HepG2 (cell line): ENCODE data around the gene FAF2. TPM values are rescaled to one million over a fixed set of nuclear protein-coding genes. Genes with fewer than 3 reads are reported as not detected.

Source experiments
- ATAC-seq: fragments of 200-7000 bp; cut with Tn5 transposase; 3 replicates; pipeline ENCODE4 v1.9.1; 2020; ENCODE audit warnings: mild to moderate bottlenecking, moderate library complexity
- BruUV-seq: library from RNA; stranded (reverse); fragments of 400-500 nt; replicated peaks from 2 replicates; lab custom pipeline; 2021; lab: Mats Ljungman, UMichigan
- CTCF ChIA-PET: fragments of 300-600 bp; formaldehyde crosslinking; extraction: SDS; loops from one replicate; lab custom pipeline; 2021; ENCODE audit warnings: low total read pairs, inconsistent platforms, low intra/inter-chr PET ratio; lab: Yijun Ruan, JAX
- POLR2A ChIA-PET: fragments of 350-600 bp; sonication (Branson Sonifier 250); formaldehyde crosslinking; loops from one replicate; lab custom pipeline; 2020; ENCODE audit warnings: antibody characterized with exemption, inconsistent platforms; lab: Yijun Ruan, JAX
- DNase-seq: peaks from one replicate; pipeline ENCODE4 v3.0.0-alpha.2; 2015; ENCODE audit warnings: low spot score
- FAIRE-seq: peaks from 3 replicates; lab custom pipeline; 2011; peaks lifted over from hg19 to GRCh38; lab: Jason Lieb, UNC
- H2AFZ ChIP-seq: one replicate; pipeline ENCODE4 v1.6.1; 2011; ENCODE audit warnings: low read length, inconsistent platforms
- H3K27ac ChIP-seq: fragments of 300-600 bp; 3 replicates; pipeline ENCODE4 v1.8.0; 2011; ENCODE audit warnings: mixed run types, mild to moderate bottlenecking, mixed read lengths, low read length, inconsistent platforms; ENCODE audit not compliant: insufficient read depth; ENCODE audit errors: extremely low read length
- H3K27me3 ChIP-seq, 2 experiments: fragments of 200-600 bp in 1 of 2; 2 replicates in 1 of 2; 3 replicates in 1 of 2; pipeline versions ENCODE4 v1.6.0 to v1.8.0; 2011; ENCODE audit warnings: low read length in 2 of 2, mild to moderate bottlenecking in 2 of 2, moderate library complexity in 2 of 2, inconsistent platforms in 1 of 2; ENCODE audit not compliant: insufficient read depth in 2 of 2, control insufficient read depth in 1 of 2
- H3K36me3 ChIP-seq, 2 experiments: fragments of 200-600 bp in 1 of 2; replicated peaks in 1 of 2; 2 replicates in 1 of 2; 3 replicates in 1 of 2; pipeline versions ENCODE4 v1.5.1 to v1.8.0; 2011; ENCODE audit warnings: low read length in 2 of 2, inconsistent platforms in 1 of 2; ENCODE audit not compliant: insufficient read depth in 2 of 2, control insufficient read depth in 1 of 2
- H3K4me1 ChIP-seq: 2 replicates; pipeline ENCODE4 v1.5.1; 2012; ENCODE audit warnings: low read length, inconsistent platforms; ENCODE audit not compliant: insufficient read depth
- H3K4me2 ChIP-seq: 2 replicates; pipeline ENCODE4 v1.6.0; 2011; ENCODE audit warnings: low read depth, low read length, inconsistent platforms
- H3K4me3 ChIP-seq, 3 experiments: fragments of 200-600 bp in 1 of 3; sonication (generic), shearing (Covaris generic) in 1 of 3; replicated peaks in 1 of 3; 2 replicates each; pipeline ENCODE4 v1.5.1; 2011 to 2016; ENCODE audit warnings: low read length in 3 of 3, inconsistent platforms in 2 of 3, low read depth in 2 of 3, mild to moderate bottlenecking in 2 of 3, control low read depth in 1 of 3, mixed read lengths in 1 of 3; ENCODE audit not compliant: insufficient read depth in 1 of 3
- H3K79me2 ChIP-seq: one replicate; pipeline ENCODE4 v1.6.1; 2011; ENCODE audit warnings: low read length, inconsistent platforms; ENCODE audit not compliant: insufficient read depth
- H3K9ac ChIP-seq: 2 replicates; pipeline ENCODE4 v1.6.0; 2011; ENCODE audit warnings: mild to moderate bottlenecking, low read depth, low read length, inconsistent platforms; ENCODE audit not compliant: insufficient read depth
- H3K9me3 ChIP-seq: 2 replicates; pipeline ENCODE4 v1.5.1; 2012; ENCODE audit warnings: mild to moderate bottlenecking, low read length
- H4K20me1 ChIP-seq: 2 replicates; pipeline ENCODE4 v1.6.0; 2011; ENCODE audit warnings: inconsistent platforms, mild to moderate bottlenecking, low read length, moderate library complexity; ENCODE audit not compliant: insufficient read depth
- ATF4 ChIP-seq, 2 experiments: fragments of 450-650 bp in 1 of 2; sonication (generic) in 1 of 2; formaldehyde crosslinking; IDR thresholded peaks; 2 replicates each; pipeline versions ENCODE4 v1.5.0 to v1.8.0; 2020 to 2022; ENCODE audit warnings: mild to moderate bottlenecking in 1 of 2, missing genetic modification reagents in 1 of 2
- CEBPB ChIP-seq: IDR thresholded peaks from 2 replicates; pipeline ENCODE4 v1.6.1; 2011; ENCODE audit warnings: low read depth, low read length, improper control_type of control experiment, borderline replicate concordance
- CEBPG ChIP-seq: IDR thresholded peaks from 2 replicates; pipeline ENCODE4 v1.6.1; 2016
- DDIT3 ChIP-seq: sonication (generic); formaldehyde crosslinking; IDR thresholded peaks from 2 replicates; pipeline ENCODE4 v1.4.0; 2020; ENCODE audit warnings: mild to moderate bottlenecking, missing genetic modification reagents
- GABPB1 ChIP-seq: IDR thresholded peaks from 2 replicates; pipeline ENCODE4 v1.6.1; 2016; ENCODE audit warnings: mild to moderate bottlenecking, missing genetic modification reagents, moderate library complexity, missing compliant biosample characterization
- GATAD2A ChIP-seq: IDR thresholded peaks from 2 replicates; pipeline ENCODE4 v1.6.1; 2016
- KAT2B ChIP-seq: fragments of 150-350 bp; IDR thresholded peaks from 2 replicates; pipeline ENCODE4 v1.6.1; 2014; ENCODE audit warnings: low read depth, low read length, borderline replicate concordance
- KDM2A ChIP-seq: sonication (generic); formaldehyde crosslinking; IDR thresholded peaks from 2 replicates; pipeline ENCODE4 v1.4.0; 2020; ENCODE audit warnings: low read depth, missing genetic modification reagents, borderline replicate concordance
- MED1 ChIP-seq: sonication (generic); formaldehyde crosslinking; IDR thresholded peaks from 2 replicates; pipeline ENCODE4 v1.4.0; 2020; ENCODE audit warnings: missing genetic modification reagents
- NR2C2 ChIP-seq: sonication (generic); formaldehyde crosslinking; IDR thresholded peaks from 2 replicates; pipeline ENCODE4 v1.4.0; 2020; ENCODE audit warnings: missing genetic modification reagents, mild to moderate bottlenecking, moderate library complexity, borderline replicate concordance
- POLR2A ChIP-seq, 2 experiments: IDR thresholded peaks; 2 replicates each; pipeline ENCODE4 v1.6.1; 2011; ENCODE audit warnings: low read depth in 2 of 2, low read length in 2 of 2, mild to moderate bottlenecking in 1 of 2, moderate library complexity in 1 of 2; ENCODE audit not compliant: insufficient read depth in 1 of 2
- RAD21 ChIP-seq: fragments of 450-650 bp; formaldehyde crosslinking; IDR thresholded peaks from 2 replicates; pipeline ENCODE4 v1.5.0; 2020; ENCODE audit warnings: mild to moderate bottlenecking
- TCF12 ChIP-seq, 2 experiments: fragments of 450-650 bp in 1 of 2; sonication (generic) in 1 of 2; formaldehyde crosslinking in 1 of 2; IDR thresholded peaks; 2 replicates each; pipeline versions ENCODE4 v1.6.1 to v1.8.0; 2017 to 2022; ENCODE audit warnings: antibody characterized with exemption in 1 of 2, mild to moderate bottlenecking in 1 of 2, missing genetic modification reagents in 1 of 2, moderate library complexity in 1 of 2
- THAP11 ChIP-seq: IDR thresholded peaks from 2 replicates; pipeline ENCODE4 v1.6.1; 2016; ENCODE audit warnings: missing biosample characterization, missing genetic modification reagents
- UBTF ChIP-seq: sonication (generic); formaldehyde crosslinking; IDR thresholded peaks from 2 replicates; pipeline ENCODE4 v1.4.0; 2020; ENCODE audit warnings: mild to moderate bottlenecking, missing genetic modification reagents
- YEATS4 ChIP-seq: sonication (generic); formaldehyde crosslinking; IDR thresholded peaks from 2 replicates; pipeline ENCODE4 v1.4.0; 2020; ENCODE audit warnings: missing genetic modification reagents, borderline replicate concordance
- ZBTB33 ChIP-seq: sonication (generic); formaldehyde crosslinking; IDR thresholded peaks from 2 replicates; pipeline ENCODE4 v1.4.0; 2020; ENCODE audit warnings: missing genetic modification reagents
- ZNF296 ChIP-seq: sonication (generic); formaldehyde crosslinking; conservative IDR thresholded peaks from 2 replicates; pipeline ENCODE4 v1.5.0; 2020; ENCODE audit warnings: mild to moderate bottlenecking, missing genetic modification reagents
- ZNF496 ChIP-seq: sonication (generic); formaldehyde crosslinking; IDR thresholded peaks from 2 replicates; pipeline ENCODE4 v1.8.1; 2023; ENCODE audit warnings: mild to moderate bottlenecking, moderate library complexity, missing genetic modification reagents; ENCODE audit not compliant: insufficient replicate concordance
- WGBS: methylation state at CpG from one replicate; pipeline ENCODE4 v1.1.6; 2017; ENCODE audit warnings: low lambda C conversion rate; 5-methylcytosine and 5-hydroxymethylcytosine counted together
- in situ Hi-C: cut with HindIII; loops from 2 replicates; pipeline ENCODE4 v1.10.0; 2017; ENCODE audit warnings: low pct_unique_long_range_greater_than_20kb; ENCODE audit not compliant: extremely low pct_ligation_motif_present
- intact Hi-C: fragments of 100-400 bp; cut with micrococcal nuclease; formaldehyde crosslinking; loops from one replicate; pipeline ENCODE4 v1.10.0; 2022; ENCODE audit not compliant: unreplicated experiment
- polyA plus RNA-seq, 8 experiments: library from polyadenylated mRNA; depleted of rRNA in 3 of 8; stranded (reverse) in 7 of 8; unstranded in 1 of 8; fragments of >200 nt; fragmentation: Illumina TruSeq in 4 of 8; extraction: Trizol in 4 of 8; gene quantifications; 2 replicates each; pipeline versions ENCODE4 v1.2.1 to v1.2.3, GENCODE V29; 2011 to 2016; ENCODE audit warnings: low read depth in 4 of 8, missing spikeins in 1 of 8, mixed read lengths in 1 of 8; ENCODE audit not compliant: insufficient read depth in 1 of 8
- total RNA-seq, 5 experiments: library from RNA; depleted of rRNA; stranded (reverse); fragments of >200 nt; fragmentation: Illumina TruSeq; extraction: Trizol; gene quantifications; 2 replicates each; pipeline ENCODE4 v1.2.3, GENCODE V29; 2016; ENCODE audit warnings: low read depth in 1 of 5

Gene FAF2
- total and polyA plus RNA-seq, 2 of the 13 experiments (the other 11 are each of a cell fraction or from before 2014, with no cell fraction given), result 27.8 to 34.3 TPM

GRCh38 chr5:176540476-176540899, 92.3 kb downstream of the FAF2 start:
- ChIA-PET POLR2A (interaction anchor here (0.5 to 7.9 kb wide), 2 partner anchors 7 to 80 kb away, joined by 4 to 212 read pairs; partner anchors contain the start of gene CDHR2), CTCF (no interaction called here)
- intact Hi-C loops (no loop called here), in situ Hi-C loops (loop anchor here (25.0 kb wide), 1 partner anchor 822 kb away; the partner anchor contains the start of genes LMAN2 and RGS14)
- WGBS, result 72% methylated on average over 8 of the region's 8 CpGs
- peaks cover 62% of the 10 kb centered on the region for H3K4me1 ChIP-seq
- H3K9ac ChIP-seq, result no peak overlapping the region
- TF ChIP-seq KAT2B, result no peak
- peak; percentile 41 for TF ChIP-seq MED1 (CRISPR knock-in tag)
- no peak for TF ChIP-seq POLR2A (IDR thresholded peaks at IDR 0.05; ENCODE audit: insufficient read depth in 1 of 2, low read depth in 2 of 2, low read length in 2 of 2)
- peak; percentile 30; the same call in 1 of the 2 replicates for TF ChIP-seq NR2C2
- peak; percentile 52; the same call in 1 of the 2 replicates for TF ChIP-seq YEATS4
- TF ChIP-seq ATF4 (CRISPR knock-in tag; IDR thresholded peaks at IDR 0.05), result peak in 1 of 2 experiments; percentile 98; a peak in 2 of 4 replicates
- TF ChIP-seq ZNF296 (CRISPR knock-in tag), result no peak
- 0 out of 2 replicates have a peak, but pooled peaks have one; percentile 34 for TF ChIP-seq GABPB1 (CRISPR knock-in tag)
- TF ChIP-seq RAD21 (CRISPR knock-in tag), result no peak
- TF ChIP-seq UBTF (CRISPR knock-in tag), result peak; percentile 40; the same call in 1 of the 2 replicates
- TF ChIP-seq GATAD2A (CRISPR knock-in tag), result peak; percentile 54
- peak; percentile 64; the same call in 1 of the 2 replicates for TF ChIP-seq CEBPB
- peak; percentile 46; the same call in 1 of the 2 replicates for TF ChIP-seq KDM2A
- no peak for TF ChIP-seq ZNF496 (CRISPR knock-in tag)
- 0 out of 2 replicates have a peak, but pooled peaks have one; percentile 71 for TF ChIP-seq DDIT3 (CRISPR knock-in tag)
- no peak for TF ChIP-seq TCF12 (IDR thresholded peaks at IDR 0.05)
- no peak for TF ChIP-seq TCF12 (CRISPR knock-in tag; IDR thresholded peaks at IDR 0.05)
- peak; percentile 47; the same call in 1 of the 2 replicates for TF ChIP-seq THAP11 (CRISPR knock-in tag)
- peak; percentile 73 for TF ChIP-seq CEBPG (CRISPR knock-in tag)
- TF ChIP-seq ZBTB33, result peak; percentile 75; the same call in 1 of the 2 replicates
- peaks cover 0 to under 1% of the 10 kb centered on the region in 2 experiments; a peak in 1 of 5 replicates for H3K36me3 ChIP-seq
- no peak overlapping the region for H3K27ac ChIP-seq
- peaks cover 11% of the 10 kb centered on the region for H3K79me2 ChIP-seq
- FAIRE-seq (no peak), DNase-seq (no peak), ATAC-seq (no peak)
- BruUV-seq, result no TSS peak
- no peaks in the 10 kb centered on the region for H3K9me3 ChIP-seq
- no peak overlapping the region for H3K4me2 ChIP-seq
- no peaks in the 10 kb centered on the region; a peak in 1 of 5 replicates for H3K27me3 ChIP-seq
- H2AFZ ChIP-seq, result no peak overlapping the region
- no peak overlapping the region for H3K4me3 ChIP-seq
- peaks cover under 1% of the 10 kb centered on the region; the same call in 1 of the 2 replicates for H4K20me1 ChIP-seq
